ENCODE results near the gene ENO1. TPM values are rescaled to one million over a fixed set of nuclear protein-coding genes. Genes with fewer than 3 reads are reported as not detected.
"Not testable (repeated sequence)": the region's sequence is repeated elsewhere in the genome, so short reads cannot be mapped to it uniquely, and the experiment has no call there.

The ENO1 gene
- total RNA-seq, 2 experiments from 2014 or later = 3,150 to 3,216 TPM

DNA sequence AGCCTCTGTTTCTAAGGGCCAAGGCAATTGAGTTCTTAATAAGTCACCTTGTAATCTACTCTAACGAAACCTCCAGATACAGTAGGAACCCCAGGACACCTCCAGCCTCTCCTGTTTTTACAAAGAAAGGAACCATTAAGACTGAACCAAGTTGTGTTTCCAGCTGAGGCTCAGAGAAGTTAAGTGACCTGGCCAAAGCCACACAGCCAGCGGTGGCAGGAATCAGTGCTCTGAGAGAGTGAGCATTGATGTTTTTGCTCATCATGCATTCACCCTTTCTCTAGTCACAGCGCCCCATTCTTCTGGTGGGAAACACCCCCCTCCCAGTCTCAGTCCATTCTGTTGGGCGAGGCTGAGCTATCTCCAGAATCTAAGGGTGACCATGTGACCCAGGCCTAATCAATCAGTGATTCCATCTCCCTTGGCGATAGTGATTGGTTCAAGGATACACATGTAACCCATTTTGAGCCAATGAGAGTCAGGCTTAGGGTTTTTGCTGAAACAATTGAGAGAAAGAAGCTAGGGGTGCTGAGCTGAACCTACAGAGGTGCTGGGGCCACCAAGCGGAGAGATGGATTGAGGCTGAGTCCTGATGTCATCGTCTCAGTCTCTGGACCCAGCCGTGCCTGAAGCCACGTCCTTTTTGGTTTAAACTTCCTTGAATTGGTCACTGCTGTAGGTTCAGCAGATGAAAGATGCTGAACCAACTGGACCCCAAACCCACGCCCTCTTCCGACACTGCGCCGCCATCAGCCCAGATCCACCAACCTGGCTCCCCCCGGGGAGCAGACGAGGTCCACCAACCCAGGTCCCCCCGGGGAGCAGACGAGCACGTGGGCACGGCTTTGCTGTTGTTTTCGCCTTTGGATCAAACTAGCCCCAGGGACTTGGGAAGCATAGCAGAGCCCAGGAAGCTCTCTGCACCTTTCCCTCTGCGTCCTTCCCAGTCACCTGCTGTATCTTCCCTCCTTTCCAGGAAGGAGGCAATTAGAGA, 33.1 kb downstream of the ENO1 start:
- Mint-ChIP-seq H3K4me1 (ENCODE audit: low read depth) (peaks cover 12% of the 10 kb centered on the region), H3K36me3 (ENCODE audit: low read depth) (no peaks in the 10 kb centered on the region), H3K4me3 (no peak overlapping the region), H3K27me3 (ENCODE audit: low read depth) (peaks cover 3% of the 10 kb centered on the region), H3K27ac (no peak overlapping the region), H3K9me3 (ENCODE audit: insufficient read depth) (no peaks in the 10 kb centered on the region)
- ChIA-PET CTCF (interaction anchor here (0.8 to 8.2 kb wide), 4 partner anchors 10 to 160 kb away, joined by 3 to 130 read pairs (median 4); no protein-coding TSS in a partner anchor), POLR2A (no interaction called here)
- DNase-seq = no peak
- ATAC-seq = no peak

DNA sequence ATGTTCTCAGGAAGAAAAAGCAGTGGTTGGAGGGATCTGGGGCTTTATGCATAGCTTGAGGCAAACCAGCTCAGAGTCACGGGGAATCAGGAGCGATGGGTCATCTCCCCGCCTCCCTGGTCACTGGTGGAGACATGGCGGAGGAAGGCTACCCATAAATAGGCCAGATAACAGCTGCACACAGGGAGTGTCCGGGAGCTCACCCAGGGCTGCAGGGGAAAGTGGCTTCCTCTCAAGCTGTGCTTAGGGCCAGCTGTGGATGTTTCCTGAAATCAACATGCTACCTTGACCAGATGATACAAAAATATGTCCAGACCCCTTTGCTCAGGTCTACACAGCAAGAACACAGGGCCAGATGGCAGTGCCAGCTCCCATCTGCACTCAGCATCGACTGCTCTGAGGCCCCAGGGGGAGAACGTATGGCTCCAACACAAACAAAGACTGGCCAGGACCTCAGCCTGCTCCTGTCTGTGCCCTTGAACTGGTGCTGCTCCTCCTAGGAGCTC, 33.9 kb downstream of the ENO1 start:
- H3K27me3 Mint-ChIP-seq (ENCODE audit: low read depth) = peaks cover 4% of the 10 kb centered on the region
- H3K27ac Mint-ChIP-seq = no peak overlapping the region
- no peaks in the 10 kb centered on the region for H3K9me3 Mint-ChIP-seq (ENCODE audit: insufficient read depth)
- no peaks in the 10 kb centered on the region for H3K36me3 Mint-ChIP-seq (ENCODE audit: low read depth)
- peaks cover 12% of the 10 kb centered on the region for H3K4me1 Mint-ChIP-seq (ENCODE audit: low read depth)
- POLR2A ChIA-PET = no interaction called here
- H3K4me3 Mint-ChIP-seq = no peak overlapping the region
- DNase-seq (no peak), ATAC-seq (no peak)
- CTCF ChIA-PET = interaction anchor here (1.3 to 8.2 kb wide), 3 partner anchors 17 to 161 kb away, joined by 3 to 130 read pairs (median 4); no protein-coding TSS in a partner anchor

DNA sequence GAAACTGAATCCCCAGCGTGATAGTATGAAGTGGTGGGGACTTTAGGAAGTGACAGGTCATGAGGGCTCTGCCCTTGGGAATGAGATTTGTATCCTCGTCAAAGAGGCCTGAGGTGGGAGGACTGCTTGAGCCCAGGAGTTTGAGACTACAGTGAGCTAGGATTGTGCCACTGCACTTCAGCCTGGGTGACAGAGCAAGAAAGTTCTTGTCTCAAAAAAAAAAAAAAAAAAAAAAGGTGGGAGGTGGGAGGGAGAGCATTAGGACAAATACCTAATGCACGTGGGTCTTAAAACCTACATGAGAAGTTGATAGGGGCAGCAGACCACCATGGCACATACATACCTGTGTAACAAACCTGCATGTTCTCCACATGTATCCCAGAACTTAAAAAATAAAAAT, 37.1 kb downstream of the ENO1 start:
- ChIA-PET POLR2A (no interaction called here), CTCF (no interaction called here)
- no peaks in the 10 kb centered on the region for H3K4me1 Mint-ChIP-seq (ENCODE audit: low read depth)
- ATAC-seq (no peak), DNase-seq (no peak)
- H3K4me3 Mint-ChIP-seq = no peak overlapping the region
- H3K27ac Mint-ChIP-seq = no peak overlapping the region
- no peaks in the 10 kb centered on the region for H3K9me3 Mint-ChIP-seq (ENCODE audit: insufficient read depth)
- H3K27me3 Mint-ChIP-seq (ENCODE audit: low read depth) = peaks cover 7% of the 10 kb centered on the region
- no peaks in the 10 kb centered on the region for H3K36me3 Mint-ChIP-seq (ENCODE audit: low read depth)

GRCh38 chr1:8839990-8840389, 38.5 kb downstream of the ENO1 start:
- H3K27me3 Mint-ChIP-seq (ENCODE audit: low read depth) = peaks cover 9% of the 10 kb centered on the region
- H3K4me1 Mint-ChIP-seq (ENCODE audit: low read depth) = no peaks in the 10 kb centered on the region
- H3K9me3 Mint-ChIP-seq (ENCODE audit: insufficient read depth) = no peaks in the 10 kb centered on the region
- CTCF ChIA-PET = interaction anchor here (0.6 to 4.2 kb wide), 4 partner anchors 9 to 165 kb away, joined by 3 to 35 read pairs (median 5); no protein-coding TSS in a partner anchor
- POLR2A ChIA-PET = no interaction called here
- no peak overlapping the region for H3K27ac Mint-ChIP-seq
- DNase-seq (no peak), ATAC-seq (no peak)
- no peaks in the 10 kb centered on the region for H3K36me3 Mint-ChIP-seq (ENCODE audit: low read depth)
- no peak overlapping the region for H3K4me3 Mint-ChIP-seq

DNA sequence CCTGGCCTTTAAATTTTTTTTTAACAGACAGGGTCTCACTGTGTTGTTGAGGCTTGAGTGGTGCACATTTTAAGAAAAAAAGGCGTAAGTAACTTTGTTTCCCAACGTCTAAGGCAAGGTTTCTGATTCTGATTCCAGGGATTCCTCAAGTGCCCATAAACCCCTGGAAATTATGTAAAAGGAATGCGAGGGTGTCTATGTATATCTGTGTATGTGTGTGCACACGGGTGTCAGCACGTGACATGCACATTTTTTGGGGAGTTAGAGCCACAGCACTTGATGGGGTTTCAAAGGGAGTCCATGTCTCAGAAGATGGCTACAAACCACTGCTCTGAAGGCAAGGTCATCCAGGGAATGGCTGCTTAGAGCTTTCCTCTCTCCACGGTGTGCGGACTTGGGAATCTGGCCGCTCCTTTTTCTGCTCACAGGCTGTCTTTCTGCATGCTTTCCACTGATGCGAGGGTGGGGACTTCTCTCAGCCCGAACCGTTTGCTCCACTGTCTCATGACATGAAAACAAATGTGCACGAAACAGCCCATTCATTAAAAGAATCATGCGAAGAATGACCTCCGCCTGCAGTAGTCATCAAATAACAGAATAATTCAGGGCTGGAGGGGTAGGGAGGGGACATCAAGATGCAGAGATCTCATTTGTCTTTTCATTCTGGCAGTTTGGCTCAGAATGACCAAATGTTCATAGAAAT, 42.4 kb downstream of the ENO1 start:
- no peaks in the 10 kb centered on the region for H3K9me3 Mint-ChIP-seq (ENCODE audit: insufficient read depth)
- peaks cover 7% of the 10 kb centered on the region for H3K27me3 Mint-ChIP-seq (ENCODE audit: low read depth)
- CTCF ChIA-PET = no interaction called here
- H3K4me1 Mint-ChIP-seq (ENCODE audit: low read depth) = no peaks in the 10 kb centered on the region
- DNase-seq (no peak), ATAC-seq (no peak)
- H3K4me3 Mint-ChIP-seq = no peak overlapping the region
- no peak overlapping the region for H3K27ac Mint-ChIP-seq
- POLR2A ChIA-PET = interaction anchor here (0.6 kb wide), 1 partner anchor 717 kb away, joined by 3 read pairs; no protein-coding TSS in a partner anchor
- H3K36me3 Mint-ChIP-seq (ENCODE audit: low read depth) = no peaks in the 10 kb centered on the region

- DNase-seq (no peak), ATAC-seq (no peak)
- Mint-ChIP-seq H3K4me1 (ENCODE audit: low read depth) (peaks cover 13% of the 10 kb centered on the region), H3K27ac (no peak overlapping the region), H3K9me3 (ENCODE audit: insufficient read depth) (no peaks in the 10 kb centered on the region), H3K27me3 (ENCODE audit: low read depth) (peaks cover 6% of the 10 kb centered on the region), H3K36me3 (ENCODE audit: low read depth) (no peaks in the 10 kb centered on the region), H3K4me3 (no peak overlapping the region)
- ChIA-PET POLR2A (no interaction called here), CTCF (interaction anchor here (1.2 to 1.5 kb wide), 2 partner anchors 19 to 174 kb away, joined by 3 to 5 read pairs; no protein-coding TSS in a partner anchor)
These were observed 47.1 kb downstream of the ENO1 start for GRCh38 chr1:8831340-8831739.

DNA sequence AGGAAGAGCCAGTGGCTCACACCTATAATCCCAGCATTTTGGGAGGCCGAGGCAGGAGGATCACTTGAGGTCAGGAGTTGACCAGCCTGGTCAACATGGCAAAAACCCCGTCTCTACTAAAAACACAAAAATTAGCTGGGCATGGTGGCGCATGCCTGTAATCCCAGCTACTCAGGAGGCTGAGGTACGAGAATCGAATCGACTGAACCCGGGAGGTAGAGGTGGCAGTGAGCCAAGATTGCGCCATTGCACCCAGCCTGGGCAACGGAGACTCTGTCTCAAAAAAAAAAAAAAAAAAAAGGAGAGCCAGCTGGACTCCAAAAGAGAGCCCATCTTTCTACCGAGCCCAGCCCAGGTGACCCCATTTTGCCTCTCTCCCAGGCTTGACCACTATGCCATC, 47.8 kb downstream of the ENO1 start:
- POLR2A ChIA-PET; DNase-seq; H3K9me3 Mint-ChIP-seq (ENCODE audit: insufficient read depth); H3K27ac Mint-ChIP-seq; ATAC-seq; H3K27me3 Mint-ChIP-seq (ENCODE audit: low read depth); H3K4me3 Mint-ChIP-seq; H3K36me3 Mint-ChIP-seq (ENCODE audit: low read depth): not testable (repeated sequence)
- CTCF ChIA-PET = interaction anchor here (1.5 kb wide), 1 partner anchor 19 kb away, joined by 5 read pairs; no protein-coding TSS in a partner anchor
- peaks cover 13% of the 10 kb centered on the region for H3K4me1 Mint-ChIP-seq (ENCODE audit: low read depth)

DNA sequence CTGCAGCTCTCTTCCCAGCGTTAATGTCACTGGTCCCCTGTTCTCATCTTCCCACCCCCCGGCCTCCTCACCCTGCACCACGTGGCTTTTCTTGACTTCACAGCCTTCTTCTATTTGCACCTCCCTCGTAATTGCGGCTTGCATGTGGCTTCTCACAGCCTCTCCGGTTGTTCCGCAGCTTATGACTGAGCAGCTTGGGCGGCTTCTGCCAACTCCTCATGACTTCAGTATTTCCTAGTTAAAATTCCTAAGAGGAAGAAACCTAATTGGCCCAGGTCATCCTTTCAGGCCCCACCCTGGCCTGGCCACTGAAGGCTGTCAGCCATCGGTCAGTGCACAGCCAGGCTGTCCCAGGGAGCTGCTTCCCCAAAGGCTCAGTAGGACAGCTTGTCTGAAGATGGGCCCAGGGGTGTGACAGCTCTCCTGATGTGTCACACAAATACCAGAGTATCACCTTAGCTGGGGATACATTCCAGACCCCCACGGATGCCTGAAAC, 52.5 kb downstream of the ENO1 start:
- CTCF ChIA-PET = no interaction called here

DNA sequence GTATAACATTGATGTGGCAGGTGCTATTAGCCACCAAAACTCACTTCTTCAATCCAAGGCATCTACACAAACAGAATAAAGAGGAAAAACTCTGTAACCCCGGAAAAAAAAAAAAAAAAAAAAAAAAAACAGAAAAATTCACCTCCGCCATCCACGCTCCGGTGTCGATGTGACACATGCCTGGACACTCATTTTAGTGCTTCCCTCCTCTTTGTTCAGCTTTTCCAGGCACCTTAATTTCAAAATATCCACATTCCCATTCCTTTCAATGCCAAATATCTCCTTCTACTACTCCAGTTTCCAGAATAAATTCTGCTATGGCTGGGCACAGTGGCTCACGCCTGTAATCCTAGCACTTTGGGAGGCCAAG, 55.2 kb downstream of the ENO1 start:
- peaks cover 13% of the 10 kb centered on the region for H3K27me3 Mint-ChIP-seq (ENCODE audit: low read depth)
- no peak overlapping the region for H3K27ac Mint-ChIP-seq
- ChIA-PET POLR2A (no interaction called here), CTCF (interaction anchor here (0.5 to 5.5 kb wide), 2 partner anchors 26 to 150 kb away, joined by 3 to 26 read pairs; no protein-coding TSS in a partner anchor)
- no peaks in the 10 kb centered on the region for H3K9me3 Mint-ChIP-seq (ENCODE audit: insufficient read depth)
- H3K36me3 Mint-ChIP-seq (ENCODE audit: low read depth) = no peaks in the 10 kb centered on the region
- ATAC-seq = no peak
- DNase-seq = no peak
- peaks cover 3% of the 10 kb centered on the region for H3K4me1 Mint-ChIP-seq (ENCODE audit: low read depth)
- no peak overlapping the region for H3K4me3 Mint-ChIP-seq

More for the DNA sequence above, 52.5 kb downstream of the ENO1 start:
- ATAC-seq (no peak), DNase-seq (no peak)
- Mint-ChIP-seq H3K4me1 (ENCODE audit: low read depth) (peaks cover 13% of the 10 kb centered on the region), H3K9me3 (ENCODE audit: insufficient read depth) (no peaks in the 10 kb centered on the region), H3K27me3 (ENCODE audit: low read depth) (peaks cover 13% of the 10 kb centered on the region), H3K4me3 (no peak overlapping the region), H3K27ac (no peak overlapping the region), H3K36me3 (ENCODE audit: low read depth) (no peaks in the 10 kb centered on the region)
- POLR2A ChIA-PET = no interaction called here

- no peak for DNase-seq
- Mint-ChIP-seq H3K27ac (no peak overlapping the region), H3K36me3 (ENCODE audit: low read depth) (no peaks in the 10 kb centered on the region), H3K4me3 (no peak overlapping the region), H3K9me3 (ENCODE audit: insufficient read depth) (no peaks in the 10 kb centered on the region), H3K27me3 (ENCODE audit: low read depth) (peaks cover 13% of the 10 kb centered on the region), H3K4me1 (ENCODE audit: low read depth) (peaks cover 6% of the 10 kb centered on the region)
- POLR2A ChIA-PET = no interaction called here
- ATAC-seq = no peak
- CTCF ChIA-PET = interaction anchor here (0.5 to 5.5 kb wide), 2 partner anchors 26 to 149 kb away, joined by 3 to 26 read pairs; no protein-coding TSS in a partner anchor
These were observed 55.9 kb downstream of the ENO1 start for GRCh38 chr1:8822373-8823294.

- DNase-seq (no peak), ATAC-seq (no peak)
- Mint-ChIP-seq H3K9me3 (ENCODE audit: insufficient read depth) (no peaks in the 10 kb centered on the region), H3K36me3 (ENCODE audit: low read depth) (peaks cover 4% of the 10 kb centered on the region), H3K4me1 (ENCODE audit: low read depth) (peaks cover 12% of the 10 kb centered on the region), H3K27me3 (ENCODE audit: low read depth) (peaks cover 13% of the 10 kb centered on the region), H3K27ac (no peak overlapping the region), H3K4me3 (no peak overlapping the region)
- ChIA-PET POLR2A (interaction anchor here (0.9 kb wide), 1 partner anchor 41 kb away, joined by 3 read pairs; no protein-coding TSS in a partner anchor), CTCF (interaction anchor here (0.8 to 5.5 kb wide), 5 partner anchors 28 to 806 kb away, joined by 3 to 26 read pairs (median 3); no protein-coding TSS in a partner anchor)
These were observed 57.4 kb downstream of the ENO1 start for GRCh38 chr1:8821084-8821483.

Measured in activated CD8-positive, alpha-beta T cell treated with anti-CD3 and anti-CD28 coated beads, Interleukin-2, amount 10 ng/mL, durations not matched to agents 7 days and 5 days (primary cell).